Tracheal epithelial cell (primary cell): ENCODE measurements around the gene FAM47C. TPM values are rescaled to one million over a fixed set of nuclear protein-coding genes. Genes with fewer than 3 reads are reported as not detected.

Source experiments
- total RNA-seq: library from RNA; depleted of rRNA; stranded (reverse); fragments of >200 nt; gene quantifications from 2 replicates; pipeline ENCODE4 v1.2.1, GENCODE V29; 2014

FAM47C gene
- total RNA-seq, result not detected in 2 replicates

DNA sequence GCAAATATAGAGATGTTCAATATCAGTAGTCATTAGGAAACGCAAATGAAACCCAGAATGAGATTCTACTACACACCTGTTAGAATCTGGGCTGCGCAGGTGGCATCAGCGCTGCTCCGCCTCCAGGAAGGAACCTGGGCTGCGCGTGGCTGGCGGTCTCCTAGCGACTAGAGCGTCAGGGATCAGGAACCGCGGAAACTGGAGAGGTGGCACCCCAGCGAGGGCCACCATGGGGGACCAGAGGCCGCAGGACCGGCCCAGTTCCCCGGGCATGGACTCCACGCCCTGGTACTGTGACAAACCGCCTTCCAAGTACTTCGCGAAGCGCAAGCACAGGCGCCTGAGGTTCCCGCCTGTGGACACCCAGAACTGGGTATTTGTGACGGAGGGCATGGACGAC, at the start of gene FAM47C:
Gene FAM47C, plus strand, starts transcription at position 185 of the 400 bp plus-strand sequence. Its CDS starts 45 bp downstream, at position 230.

